GM23248 (cell line): ENCODE results near the gene ZNF70. TPM values are rescaled to one million over a fixed set of nuclear protein-coding genes. Genes with fewer than 3 reads are reported as not detected.

Experiments
- DNase-seq: peaks from one replicate; pipeline ENCODE4 v3.0.0-alpha.2; 2015
- H2AFZ ChIP-seq: fragments of 200-600 bp; sonication (generic); 2 replicates; pipeline ENCODE4 v1.6.1; 2016; ENCODE audit warnings: antibody characterized with exemption
- H3F3A ChIP-seq: fragments of 200-600 bp; sonication (generic); 2 replicates; pipeline ENCODE4 v1.6.1; 2016; ENCODE audit warnings: mild to moderate bottlenecking, antibody characterized with exemption, mixed run types; ENCODE audit not compliant: insufficient read depth
- H3K27ac ChIP-seq: fragments of 200-600 bp; sonication (generic); 2 replicates; pipeline ENCODE4 v1.5.1; 2016; ENCODE audit warnings: mild to moderate bottlenecking
- H3K27me3 ChIP-seq: fragments of 200-600 bp; sonication (generic); replicated peaks from 2 replicates; pipeline ENCODE4 v1.6.1; 2016; ENCODE audit warnings: mild to moderate bottlenecking; ENCODE audit not compliant: insufficient read depth
- H3K36me3 ChIP-seq: fragments of 200-600 bp; sonication (generic); 2 replicates; pipeline ENCODE4 v1.6.1; 2016; ENCODE audit warnings: low read depth, mild to moderate bottlenecking
- H3K4me1 ChIP-seq: fragments of 200-600 bp; sonication (generic); 2 replicates; pipeline ENCODE4 v1.6.1; 2016; ENCODE audit warnings: mild to moderate bottlenecking; ENCODE audit not compliant: insufficient read depth
- H3K4me2 ChIP-seq: fragments of 200-600 bp; sonication (generic); one replicate; pipeline ENCODE4 v1.6.1; 2016; ENCODE audit warnings: mild to moderate bottlenecking; ENCODE audit not compliant: unreplicated experiment
- H3K4me3 ChIP-seq: fragments of 200-600 bp; sonication (generic); 2 replicates; pipeline ENCODE4 v1.5.1; 2016; ENCODE audit warnings: mild to moderate bottlenecking
- H3K79me2 ChIP-seq: fragments of 200-600 bp; sonication (generic); 2 replicates; pipeline ENCODE4 v1.6.1; 2016; ENCODE audit warnings: mild to moderate bottlenecking; ENCODE audit not compliant: insufficient read depth
- H3K9ac ChIP-seq: fragments of 200-600 bp; sonication (generic); 2 replicates; pipeline ENCODE4 v1.6.1; 2016; ENCODE audit warnings: mild to moderate bottlenecking
- H3K9me2 ChIP-seq: fragments of 200-600 bp; sonication (generic); 2 replicates; pipeline ENCODE4 v1.6.1; 2016; ENCODE audit warnings: mixed run types, mild to moderate bottlenecking, moderate library complexity; ENCODE audit not compliant: insufficient read depth
- H3K9me3 ChIP-seq: fragments of 200-600 bp; sonication (generic); one replicate; pipeline ENCODE4 v1.6.1; 2017; ENCODE audit warnings: low read depth
- H4K20me1 ChIP-seq: fragments of 200-600 bp; sonication (generic); 2 replicates; pipeline ENCODE4 v1.6.0; 2016; ENCODE audit not compliant: insufficient read depth
- EZH2 ChIP-seq: fragments of 200-600 bp; sonication (generic); IDR thresholded peaks from 2 replicates; pipeline ENCODE4 v1.6.1; 2018; ENCODE audit warnings: antibody characterized with exemption, mild to moderate bottlenecking; ENCODE audit not compliant: insufficient read depth, poor library complexity, severe bottlenecking
- EZH2phosphoT487 ChIP-seq: fragments of 200-600 bp; sonication (generic); IDR thresholded peaks from 2 replicates; pipeline ENCODE4 v1.6.1; 2018; ENCODE audit warnings: antibody characterized with exemption, moderate library complexity, mild to moderate bottlenecking, low read depth; ENCODE audit not compliant: insufficient read depth
- WGBS, 2 experiments: methylation state at CpG; one replicate each; pipeline ENCODE4 v1.1.6; 2015 to 2017; ENCODE audit warnings: low lambda C conversion rate in 2 of 2, low coverage in 1 of 2; ENCODE audit errors: missing lambda C conversion rate in 2 of 2; 5-methylcytosine and 5-hydroxymethylcytosine counted together
- in situ Hi-C: fragments of 300-500 bp; cut with MboI; formaldehyde crosslinking; loops from 2 replicates; pipeline ENCODE4 v1.15.0; 2020
- polyA plus RNA-seq: library from polyadenylated mRNA; unstranded; fragments of >200 nt; fragmentation: Nextera tagmentation; extraction: Ambion mirVana; gene quantifications from 2 replicates; pipeline ENCODE4 v1.2.1, GENCODE V29; 2016
- total RNA-seq: library from RNA; depleted of rRNA; stranded (reverse); fragments of >200 nt; shearing (Covaris generic); gene quantifications from 2 replicates; pipeline ENCODE4 v1.2.3, GENCODE V29; 2014

The ZNF70 gene
- total and polyA plus RNA-seq, 2 experiments from 2014 or later: 1.0 to 2.5 TPM

- Histone ChIP-seq H3K9me3 (no peaks in the 10 kb centered on the region), H3K4me3 (peak within 1 kb of the TSS; percentile 78), H2AFZ (peak within 1 kb of the TSS; percentile 94), H3K27ac (no peak within 1 kb of the TSS), H4K20me1 (no peaks in the 10 kb centered on the region), H3K9ac (peak within 1 kb of the TSS; percentile 82), H3K27me3 (no peaks in the 10 kb centered on the region), H3F3A (no peaks in the 10 kb centered on the region), H3K4me1 (peaks cover 4% of the 10 kb centered on the region), H3K79me2 (no peaks in the 10 kb centered on the region), H3K36me3 (no peaks in the 10 kb centered on the region), H3K9me2 (no peaks in the 10 kb centered on the region), H3K4me2 (peak within 1 kb of the TSS; percentile 68)
- TF ChIP-seq EZH2: no peak
- TF ChIP-seq EZH2phosphoT487: no peak
- 0 to 2% methylated on average over 32 to 59 of the region's 63 CpGs for WGBS, 2 experiments
- DNase-seq: peak; percentile 86
- in situ Hi-C loops: no loop called here
Observed at GRCh38 chr22:23767673-23768548, 17.0 kb upstream of the ZNF70 start, which contains the start of gene CHCHD10. CHCHD10 (minus strand) TSS chr22:23767972; CDS start chr22:23767874, 98 bp downstream.

- H3K27me3 ChIP-seq: no peaks in the 10 kb centered on the region
- H3K27ac ChIP-seq: no peak overlapping the region
- no peaks in the 10 kb centered on the region for H3K79me2 ChIP-seq
- no peaks in the 10 kb centered on the region for H4K20me1 ChIP-seq
- WGBS, 2 experiments: 20 to 32% methylated on average over 9 to 24 of the region's 27 CpGs
- H3K9ac ChIP-seq: peak overlapping the region; percentile 82
- H2AFZ ChIP-seq: peak overlapping the region; percentile 94
- H3K4me2 ChIP-seq: peak overlapping the region; percentile 68
- no peaks in the 10 kb centered on the region for H3K9me3 ChIP-seq
- no peak for DNase-seq
- in situ Hi-C loops: no loop called here
- no peaks in the 10 kb centered on the region for H3F3A ChIP-seq
- no peaks in the 10 kb centered on the region for H3K9me2 ChIP-seq
- H3K4me3 ChIP-seq: peak overlapping the region; percentile 78
- TF ChIP-seq EZH2phosphoT487 (no peak), EZH2 (no peak)
- H3K36me3 ChIP-seq: no peaks in the 10 kb centered on the region
- peaks cover 9% of the 10 kb centered on the region for H3K4me1 ChIP-seq
Observed at GRCh38 chr22:23767303-23767672, 16.4 kb upstream of the ZNF70 start.

GRCh38 chr22:23764899-23765881, 14.3 kb upstream of the ZNF70 start:
- no peak overlapping the region for H3K27ac ChIP-seq
- 91 to 93% methylated on average over 9 of the region's 9 CpGs for WGBS, 2 experiments
- DNase-seq: no peak

GRCh38 chr22:23763954-23764353, 13.0 kb upstream of the ZNF70 start:
- TF ChIP-seq EZH2 (no peak), EZH2phosphoT487 (no peak)
- H4K20me1 ChIP-seq: no peaks in the 10 kb centered on the region
- H3K9ac ChIP-seq: no peak overlapping the region
- no peaks in the 10 kb centered on the region for H3K36me3 ChIP-seq
- no peaks in the 10 kb centered on the region for H3K9me3 ChIP-seq
- no peaks in the 10 kb centered on the region for H3F3A ChIP-seq
- no peak overlapping the region for H3K27ac ChIP-seq
- H3K79me2 ChIP-seq: no peaks in the 10 kb centered on the region
- 44 to 49% methylated on average over 6 to 7 of the region's 7 CpGs for WGBS, 2 experiments
- no peak for DNase-seq
- no peak overlapping the region for H2AFZ ChIP-seq
- in situ Hi-C loops: no loop called here
- H3K9me2 ChIP-seq: no peaks in the 10 kb centered on the region
- H3K4me1 ChIP-seq: peaks cover 9% of the 10 kb centered on the region
- H3K27me3 ChIP-seq: no peaks in the 10 kb centered on the region
- no peak overlapping the region for H3K4me3 ChIP-seq
- no peak overlapping the region for H3K4me2 ChIP-seq

More at GRCh38 chr22:23764899-23765881, 14.3 kb upstream of the ZNF70 start:
- no peak overlapping the region for H3K4me3 ChIP-seq
- no peak overlapping the region for H2AFZ ChIP-seq
- H3K27me3 ChIP-seq: no peaks in the 10 kb centered on the region
- no peaks in the 10 kb centered on the region for H3F3A ChIP-seq
- H3K9ac ChIP-seq: no peak overlapping the region
- H3K9me3 ChIP-seq: no peaks in the 10 kb centered on the region
- TF ChIP-seq EZH2phosphoT487: no peak
- no peak for TF ChIP-seq EZH2
- peaks cover 9% of the 10 kb centered on the region for H3K4me1 ChIP-seq
- no peak overlapping the region for H3K4me2 ChIP-seq
- no peaks in the 10 kb centered on the region for H3K79me2 ChIP-seq
- no peaks in the 10 kb centered on the region for H3K9me2 ChIP-seq
- in situ Hi-C loops: no loop called here
- no peaks in the 10 kb centered on the region for H3K36me3 ChIP-seq
- H4K20me1 ChIP-seq: no peaks in the 10 kb centered on the region
